K562 treated with DMSO at 1 percent for 48 hours (cell line): ENCODE data around the gene UBXN6. TPM values are rescaled to one million over a fixed set of nuclear protein-coding genes. Genes with fewer than 3 reads are reported as not detected.

Experiments used
- total RNA-seq: library from RNA; unstranded; fragments of 300-600 nt; gene quantifications from 2 replicates; pipeline ENCODE4 v1.2.3, GENCODE V29; 2022; ENCODE audit warnings: low replicate concordance; ENCODE audit errors: extremely low read depth

UBXN6 gene, protein sequence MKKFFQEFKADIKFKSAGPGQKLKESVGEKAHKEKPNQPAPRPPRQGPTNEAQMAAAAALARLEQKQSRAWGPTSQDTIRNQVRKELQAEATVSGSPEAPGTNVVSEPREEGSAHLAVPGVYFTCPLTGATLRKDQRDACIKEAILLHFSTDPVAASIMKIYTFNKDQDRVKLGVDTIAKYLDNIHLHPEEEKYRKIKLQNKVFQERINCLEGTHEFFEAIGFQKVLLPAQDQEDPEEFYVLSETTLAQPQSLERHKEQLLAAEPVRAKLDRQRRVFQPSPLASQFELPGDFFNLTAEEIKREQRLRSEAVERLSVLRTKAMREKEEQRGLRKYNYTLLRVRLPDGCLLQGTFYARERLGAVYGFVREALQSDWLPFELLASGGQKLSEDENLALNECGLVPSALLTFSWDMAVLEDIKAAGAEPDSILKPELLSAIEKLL
- total RNA-seq, result not detected in 2 replicates

DNA sequence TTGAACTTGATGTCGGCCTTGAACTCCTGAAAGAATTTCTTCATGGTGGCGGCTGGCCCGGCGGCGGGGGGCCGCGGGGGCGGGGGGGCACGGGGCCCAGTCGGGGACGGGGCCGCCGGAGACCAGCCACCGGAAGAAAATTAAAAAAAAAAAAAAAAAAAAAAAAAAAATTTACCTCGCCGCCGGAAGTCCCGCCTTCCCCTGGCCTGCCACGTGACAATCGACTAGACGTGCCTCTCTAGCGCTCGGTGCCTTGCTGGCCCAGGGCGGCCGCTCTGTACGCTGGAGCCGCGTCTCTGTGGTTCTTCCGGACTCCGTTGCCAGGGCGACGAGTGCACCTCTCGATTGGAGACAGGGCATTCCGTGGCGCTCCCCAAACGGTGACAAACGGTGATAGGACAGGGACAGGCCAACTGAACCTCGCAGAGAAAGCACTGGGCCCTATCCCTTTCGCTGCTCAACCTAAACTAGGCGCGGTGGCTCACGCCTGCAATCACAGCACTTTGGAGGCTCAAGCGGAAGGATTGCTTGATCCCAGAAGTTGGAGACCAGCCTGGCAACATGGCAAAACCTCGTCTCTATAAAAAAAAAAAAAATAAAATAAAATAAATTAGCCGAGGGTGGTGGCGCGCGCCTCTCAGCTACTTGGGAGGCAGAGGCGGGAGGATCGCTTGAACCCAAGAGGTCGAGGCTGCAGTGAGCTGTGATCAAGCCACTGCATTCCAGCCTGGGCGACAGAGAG, at the start of gene UBXN6:
UBXN6 (minus strand) TSS at position 141 of the 742 bp plus-strand sequence; CDS start at position 44, 97 bp downstream.

DNA sequence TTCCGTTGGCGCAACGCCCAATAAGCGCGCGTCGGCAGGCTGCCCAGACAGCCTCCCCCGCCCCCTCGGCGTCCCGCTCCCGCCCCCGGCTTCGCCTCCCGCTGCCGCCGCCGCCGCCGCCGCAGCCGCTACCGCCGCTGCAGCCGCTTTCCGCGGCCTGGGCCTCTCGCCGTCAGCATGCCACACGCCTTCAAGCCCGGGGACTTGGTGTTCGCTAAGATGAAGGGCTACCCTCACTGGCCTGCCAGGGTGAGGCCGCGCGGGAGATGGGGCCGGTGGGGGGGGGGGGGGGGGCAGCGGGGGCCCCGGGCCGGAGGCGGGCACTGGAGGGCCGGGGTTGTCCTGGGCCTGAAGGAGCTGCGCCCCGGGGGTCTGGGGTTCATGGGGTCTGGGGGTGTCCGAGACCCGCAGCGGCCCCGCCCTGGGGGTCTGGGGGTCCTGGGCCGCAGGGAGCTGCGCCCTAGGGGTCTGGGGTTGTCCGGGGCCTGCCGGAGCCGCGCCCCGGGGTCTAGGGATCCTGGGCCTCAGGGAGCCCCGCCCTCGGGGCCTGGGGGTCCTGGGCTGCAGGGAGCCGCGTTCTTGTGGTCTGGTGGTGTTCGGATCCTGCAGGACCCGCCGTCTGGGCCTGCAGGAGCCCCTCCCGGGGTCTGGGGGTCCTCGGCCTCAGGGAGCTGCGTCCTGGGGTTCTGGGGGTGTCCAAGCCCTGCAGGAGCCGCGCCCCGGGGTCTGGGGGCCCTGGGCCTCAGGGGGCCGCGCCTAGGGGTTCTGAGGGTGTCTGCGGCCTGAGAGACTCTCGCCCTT, 14.8 kb upstream of the UBXN6 start, which contains the start of gene HDGFL2:
HDGFL2 (plus strand) TSS at position 124 of the 801 bp plus-strand sequence; CDS start at position 178, 54 bp downstream.

GRCh38 chr19:4402171-4403004, 55.2 kb downstream of the UBXN6 start, which contains the start of gene CHAF1A:
TSS of gene CHAF1A (plus strand) at chr19:4402640. CDS start at chr19:4402763, 123 bp downstream.

DNA sequence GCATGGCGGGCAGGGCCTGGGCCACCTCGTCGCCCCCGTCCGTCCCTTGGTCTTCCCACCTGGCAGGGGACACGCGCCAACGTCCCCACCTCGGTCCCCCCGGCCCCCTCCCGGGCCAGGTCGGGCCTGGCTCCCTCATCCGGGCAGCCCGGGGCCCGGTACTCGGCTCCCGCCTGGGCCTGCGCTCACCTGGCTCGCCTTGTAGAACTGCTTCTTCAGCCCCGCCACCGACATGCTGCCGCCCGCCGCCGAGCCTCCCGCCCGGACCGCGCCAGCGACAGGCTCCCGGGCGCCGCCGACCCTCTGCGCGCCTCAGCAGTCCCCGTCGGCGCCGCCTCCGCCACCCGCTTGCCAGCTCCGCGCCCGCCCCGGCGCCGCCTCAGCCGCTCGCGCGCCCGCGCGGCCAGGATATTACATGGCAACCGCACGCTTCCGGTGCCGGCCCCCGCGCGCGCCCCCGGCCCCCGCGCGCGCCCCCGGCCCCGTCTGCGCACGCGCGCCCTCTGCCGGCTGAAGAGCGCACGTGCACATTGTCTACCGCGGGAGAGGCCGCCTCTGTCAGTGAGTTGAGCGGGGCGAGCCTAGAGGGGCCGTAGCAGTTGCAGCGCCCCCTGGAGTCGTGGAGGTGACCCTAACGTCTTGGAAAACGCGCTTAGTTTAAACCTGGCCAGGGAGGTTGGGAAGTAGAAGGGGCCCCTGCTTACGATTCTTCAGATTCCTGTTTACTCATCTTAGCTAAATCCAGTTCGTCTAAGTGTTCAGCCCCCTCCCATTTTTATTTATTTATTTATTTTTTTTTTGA, 57.3 kb downstream of the UBXN6 start, which contains the start of gene SH3GL1:
SH3GL1 (minus strand) TSS at position 413 of the 802 bp plus-strand sequence; CDS start at position 234, 179 bp downstream.

Other genes starting within 250 kb of the UBXN6 start
- not detected in 2 replicates for gene EBI3, start 228.3 kb downstream of the UBXN6 start, total RNA-seq
- not detected in 2 replicates for gene YJU2, start 210.7 kb downstream of the UBXN6 start, total RNA-seq
- not detected in 2 replicates for gene SHD, start 178.5 kb downstream of the UBXN6 start, total RNA-seq
- gene TMIGD2, start 155.4 kb downstream of the UBXN6 start, total RNA-seq, result not detected in 2 replicates
- gene FSD1, start 153.2 kb downstream of the UBXN6 start, total RNA-seq, result not detected in 2 replicates
- gene STAP2, start 119.0 kb downstream of the UBXN6 start, total RNA-seq, result not detected in 2 replicates
- gene MPND, start 114.2 kb downstream of the UBXN6 start, total RNA-seq, result not detected in 2 replicates
- gene SH3GL1, start 57.2 kb downstream of the UBXN6 start, total RNA-seq, result 179 TPM in 1 of 2 replicates, not detected in the other
- not detected in 2 replicates for gene CHAF1A, start 55.2 kb downstream of the UBXN6 start, total RNA-seq
- gene HDGFL2, start 14.5 kb upstream of the UBXN6 start, total RNA-seq, result 312 TPM in 1 of 2 replicates, not detected in the other
- gene PLIN4, start 60.7 kb upstream of the UBXN6 start, total RNA-seq, result not detected in 2 replicates
- not detected in 2 replicates for gene PLIN5, start 77.4 kb upstream of the UBXN6 start, total RNA-seq
- 123 TPM in 1 of 2 replicates, not detected in the other for gene LRG1, start 82.2 kb upstream of the UBXN6 start, total RNA-seq
- not detected in 2 replicates for gene SEMA6B, start 101.9 kb upstream of the UBXN6 start, total RNA-seq
- not detected in 2 replicates for gene TNFAIP8L1, start 181.7 kb upstream of the UBXN6 start, total RNA-seq
- 497 TPM in 1 of 2 replicates, not detected in the other for gene MYDGF, start 212.5 kb upstream of the UBXN6 start, total RNA-seq